ENCODE data around the gene TRIM33. TPM values are rescaled to one million over a fixed set of nuclear protein-coding genes. Genes with fewer than 3 reads are reported as not detected.

The TRIM33 gene
- polyA plus RNA-seq, 1 donor from 2014 or later, result 58.7 TPM

GRCh38 chr1:114347431-114348209 lies 163.4 kb downstream of the TRIM33 start:
- Histone ChIP-seq H2AFZ (ENCODE audit: low read depth, low read length) (no peak overlapping the region), H3K9ac (ENCODE audit: low read length) (no peak overlapping the region), H3F3A (ENCODE audit: insufficient read depth, low read length, poor library complexity, severe bottlenecking) (no peaks in the 10 kb centered on the region), H3K36me3 (ENCODE audit: insufficient read depth, low read length) (no peaks in the 10 kb centered on the region), H3K27me3 (ENCODE audit: insufficient read depth, low read depth, low read length) (no peaks in the 10 kb centered on the region), H3K4me2 (ENCODE audit: low read length) (no peak overlapping the region), H3K4me3 (ENCODE audit: low read length) (no peak overlapping the region), H3K79me2 (replicated peaks; ENCODE audit: insufficient read depth, low read length) (no peaks in the 10 kb centered on the region), H3K9me3 (ENCODE audit: low read length) (no peaks in the 10 kb centered on the region), H3K9me2 (ENCODE audit: insufficient read depth, low read length) (no peaks in the 10 kb centered on the region), H3K27ac (ENCODE audit: low read length) (no peak overlapping the region), H4K20me1 (ENCODE audit: insufficient read depth) (no peaks in the 10 kb centered on the region)
- no peak for TF ChIP-seq RAD21 (conservative IDR thresholded peaks at IDR 0.05)
- TF ChIP-seq EZH2 (IDR thresholded peaks at IDR 0.05; ENCODE audit: borderline replicate concordance, insufficient read depth, low read length, poor library complexity, severe bottlenecking), result no peak
- no peak for TF ChIP-seq EP300 (conservative IDR thresholded peaks at IDR 0.05; ENCODE audit: poor library complexity, severe bottlenecking)
- no peak for TF ChIP-seq MXI1 (conservative IDR thresholded peaks at IDR 0.05; ENCODE audit: poor library complexity, severe bottlenecking)

GRCh38 chr1:114346480-114347029 lies 164.4 kb downstream of the TRIM33 start:
- Histone ChIP-seq H3K9me2 (ENCODE audit: insufficient read depth, low read length) (no peaks in the 10 kb centered on the region), H2AFZ (ENCODE audit: low read depth, low read length) (peak overlapping the region; percentile 62), H3K9me3 (ENCODE audit: low read length) (no peaks in the 10 kb centered on the region), H3K27ac (ENCODE audit: low read length) (no peak overlapping the region), H3K4me2 (ENCODE audit: low read length) (no peak overlapping the region), H3K4me3 (ENCODE audit: low read length) (peak overlapping the region; percentile 62), H3K36me3 (ENCODE audit: insufficient read depth, low read length) (no peaks in the 10 kb centered on the region), H4K20me1 (ENCODE audit: insufficient read depth) (no peaks in the 10 kb centered on the region), H3K79me2 (replicated peaks; ENCODE audit: insufficient read depth, low read length) (no peaks in the 10 kb centered on the region), H3K9ac (ENCODE audit: low read length) (peak overlapping the region; percentile 37), H3K27me3 (ENCODE audit: insufficient read depth, low read depth, low read length) (no peaks in the 10 kb centered on the region), H3F3A (ENCODE audit: insufficient read depth, low read length, poor library complexity, severe bottlenecking) (no peaks in the 10 kb centered on the region)
- TF ChIP-seq EP300 (conservative IDR thresholded peaks at IDR 0.05; ENCODE audit: poor library complexity, severe bottlenecking) (no peak), MXI1 (conservative IDR thresholded peaks at IDR 0.05; ENCODE audit: poor library complexity, severe bottlenecking) (peak; percentile 63), REST (IDR thresholded peaks at IDR 0.05; ENCODE audit: borderline replicate concordance) (no peak), POLR2AphosphoS5 (IDR thresholded peaks at IDR 0.05) (peak; percentile 38), EZH2 (IDR thresholded peaks at IDR 0.05; ENCODE audit: borderline replicate concordance, insufficient read depth, low read length, poor library complexity, severe bottlenecking) (no peak), TAF1 (IDR thresholded peaks at IDR 0.05; ENCODE audit: low read depth) (no peak), CTCF (IDR thresholded peaks at IDR 0.05; ENCODE audit: poor library complexity, severe bottlenecking) (peak; percentile 100), SMC3 (conservative IDR thresholded peaks at IDR 0.05; ENCODE audit: poor library complexity) (peak; percentile 96), RAD21 (conservative IDR thresholded peaks at IDR 0.05) (peak; percentile 98)
